GM18873 (cell line): ENCODE data around the gene SLC25A26.

Experiments
- ATAC-seq: cut with Tn5 transposase; IDR thresholded peaks from one replicate; pipeline ENCODE4 v1.9.1; 2021; ENCODE audit warnings: mild to moderate bottlenecking, moderate library complexity, moderate number of reproducible peaks; ENCODE audit not compliant: unreplicated experiment, low FRiP score

SLC25A26 gene

DNA sequence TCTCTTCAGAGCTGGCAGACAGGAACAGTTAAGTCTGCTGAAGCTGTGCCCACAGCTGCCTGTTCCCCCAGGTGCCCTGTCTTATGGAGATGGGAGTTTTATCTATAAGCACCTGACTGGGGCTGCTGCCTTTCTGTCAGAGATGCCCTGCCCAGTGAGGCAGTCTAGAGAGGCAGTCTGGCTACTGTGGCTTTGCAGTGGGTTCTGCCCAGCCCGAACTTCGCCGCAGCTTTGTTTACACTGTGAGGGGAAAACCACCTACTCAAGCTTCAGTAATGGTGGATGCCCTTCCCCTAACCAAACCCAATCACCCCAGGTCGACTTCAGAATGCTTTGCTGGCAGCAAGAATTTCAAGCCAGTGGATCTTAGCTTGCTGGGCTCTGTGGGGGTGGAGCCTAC lies 91.2 kb downstream of the SLC25A26 start:
- ATAC-seq, result no peak

DNA sequence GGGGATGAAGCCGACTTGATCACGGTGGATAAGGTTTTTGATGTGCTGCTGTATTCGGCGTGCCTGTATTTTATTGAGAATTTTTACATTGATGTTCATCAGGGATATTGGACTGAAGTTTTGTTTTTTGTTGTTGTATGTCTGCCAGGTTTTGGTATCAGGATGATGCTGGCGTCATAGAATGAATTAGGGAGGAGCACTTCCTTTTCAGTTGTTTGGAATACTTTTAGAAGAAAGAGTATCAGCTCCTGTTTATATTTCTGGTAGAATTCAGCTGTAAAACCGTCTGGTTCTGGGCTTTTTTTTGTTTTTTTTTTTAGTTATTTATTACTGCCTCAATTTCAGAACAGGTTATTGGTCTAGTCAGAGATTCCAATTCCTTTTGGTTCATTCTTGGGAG lies 93.7 kb downstream of the SLC25A26 start:
- no peak for ATAC-seq

DNA sequence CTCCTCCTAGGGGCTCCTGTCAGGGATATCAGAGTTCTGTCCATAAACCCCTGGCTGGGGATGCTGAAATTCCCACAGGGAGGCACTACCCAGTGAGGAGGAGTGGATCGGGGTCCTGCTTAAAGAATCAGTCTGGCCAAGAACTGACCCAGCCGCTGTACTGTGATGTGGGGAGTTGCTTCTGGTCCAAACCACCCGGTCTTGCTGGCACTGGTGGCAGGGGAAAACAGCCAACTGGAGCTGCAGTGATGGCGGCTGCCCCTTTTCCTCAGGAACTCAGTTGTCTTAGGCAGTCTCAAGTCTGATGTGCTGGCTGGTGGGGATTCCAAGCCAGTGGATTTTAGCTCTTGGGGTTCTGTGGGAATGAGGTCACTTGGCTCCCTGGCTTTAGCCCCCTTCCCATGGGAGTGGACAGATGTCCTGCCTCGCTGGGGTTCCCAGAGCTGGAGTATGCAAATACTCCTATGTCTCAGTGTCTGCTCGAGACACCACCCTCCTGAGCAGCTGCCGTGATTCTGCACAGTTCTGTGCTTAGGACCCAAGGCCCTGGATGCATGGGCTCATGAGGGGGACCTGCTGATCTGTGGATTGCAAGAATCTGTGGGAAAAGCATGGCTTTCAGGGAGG lies 97.1 kb downstream of the SLC25A26 start:
- ATAC-seq, result no peak

DNA sequence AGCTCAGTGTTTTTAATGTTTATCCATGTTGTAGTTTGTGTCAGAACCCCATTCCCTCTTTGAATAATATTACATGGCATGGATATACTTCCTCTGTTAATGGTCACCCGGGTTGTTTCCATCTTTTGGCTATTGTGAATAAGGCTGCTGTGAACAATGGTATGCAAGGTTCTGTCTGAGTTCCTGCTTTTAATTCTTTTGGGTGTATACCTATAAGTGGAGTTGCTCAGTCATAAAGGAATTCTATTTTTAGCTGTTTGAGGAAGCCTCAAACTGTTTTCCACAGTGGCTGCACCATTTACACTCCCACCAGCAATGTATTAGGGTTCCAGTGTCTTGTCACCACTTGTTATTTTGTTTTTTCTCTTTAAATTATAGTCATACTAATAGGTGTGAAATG lies 99.6 kb downstream of the SLC25A26 start:
- ATAC-seq, result no peak

DNA sequence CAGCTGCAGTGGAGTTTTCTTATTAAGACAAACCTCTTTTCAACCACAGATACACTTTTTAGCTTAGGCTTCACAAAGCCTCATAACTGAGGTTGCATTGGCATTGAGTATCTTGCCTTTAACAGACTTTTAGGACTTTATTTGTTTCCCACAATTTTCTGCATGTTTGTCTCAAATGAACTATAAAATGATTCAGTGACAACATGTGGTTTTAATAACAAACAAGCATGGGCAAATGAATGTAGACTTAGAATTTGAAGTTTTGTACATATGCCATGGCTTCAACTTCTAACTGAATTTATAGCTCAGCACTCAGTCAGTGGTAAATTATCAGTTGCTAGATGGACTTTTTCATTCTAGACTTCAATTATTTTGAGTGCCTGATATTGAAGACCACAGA lies 101.6 kb downstream of the SLC25A26 start:
- no peak for ATAC-seq

DNA sequence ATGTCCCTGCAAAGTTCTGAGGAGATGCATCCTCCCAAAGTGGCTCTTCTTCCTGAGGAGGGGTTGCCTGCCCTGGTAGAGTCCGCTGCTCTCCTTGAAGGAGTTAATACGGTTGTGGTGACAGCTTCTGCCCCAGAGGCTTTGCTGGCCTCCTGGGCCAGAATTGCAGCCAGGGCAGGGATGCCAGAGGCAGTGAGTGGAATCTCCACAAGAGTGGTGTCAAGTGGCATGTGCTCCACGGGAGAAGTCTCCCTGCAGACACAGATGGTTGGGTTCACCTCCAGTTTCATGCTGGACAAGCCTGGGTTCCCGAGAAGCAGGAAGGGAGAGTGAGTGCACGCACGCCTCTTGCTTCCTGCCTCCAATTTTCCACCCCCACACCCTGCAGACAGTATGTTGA lies 105.5 kb downstream of the SLC25A26 start:
- no peak for ATAC-seq

DNA sequence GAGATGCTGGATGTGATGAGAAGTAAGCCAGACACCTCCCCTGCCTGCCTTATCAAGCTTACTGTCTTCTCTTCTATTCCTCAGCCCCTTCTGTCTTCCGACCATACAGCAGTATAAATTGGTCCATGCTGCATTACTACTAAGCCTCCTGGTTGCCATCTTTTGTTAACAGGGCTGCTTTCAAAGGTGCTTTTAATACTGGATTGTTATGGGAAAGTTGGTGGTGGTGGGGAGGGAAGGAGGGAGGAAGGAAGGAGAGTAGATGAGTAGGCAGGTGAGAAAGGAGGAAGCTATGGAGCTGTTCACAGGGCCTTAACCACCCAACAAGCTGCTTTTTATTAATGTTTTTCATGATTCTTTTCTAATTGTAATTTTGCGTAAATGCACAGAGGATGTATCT lies 114.9 kb downstream of the SLC25A26 start:
- no peak for ATAC-seq

DNA sequence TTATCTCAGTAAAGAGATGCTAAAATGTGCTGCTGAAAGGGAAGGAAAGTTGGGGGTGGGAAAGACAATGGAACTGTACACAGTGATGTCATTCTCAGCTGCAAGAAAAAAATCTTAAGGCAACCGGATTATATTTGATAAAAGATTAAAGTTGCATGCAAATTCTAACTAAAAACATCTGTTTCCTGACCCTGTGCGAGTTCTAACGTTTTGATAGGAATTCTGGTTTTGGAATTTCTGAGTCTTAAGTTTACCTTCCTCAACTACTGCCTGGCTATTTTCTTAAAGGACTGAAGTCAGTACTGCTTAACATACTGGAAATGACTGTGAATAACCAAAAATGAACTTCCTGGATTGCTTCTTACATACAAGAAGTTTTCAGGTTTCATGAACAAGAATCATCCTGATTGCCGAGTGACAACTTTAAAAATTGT lies 115.5 kb downstream of the SLC25A26 start:
- no peak for ATAC-seq

DNA sequence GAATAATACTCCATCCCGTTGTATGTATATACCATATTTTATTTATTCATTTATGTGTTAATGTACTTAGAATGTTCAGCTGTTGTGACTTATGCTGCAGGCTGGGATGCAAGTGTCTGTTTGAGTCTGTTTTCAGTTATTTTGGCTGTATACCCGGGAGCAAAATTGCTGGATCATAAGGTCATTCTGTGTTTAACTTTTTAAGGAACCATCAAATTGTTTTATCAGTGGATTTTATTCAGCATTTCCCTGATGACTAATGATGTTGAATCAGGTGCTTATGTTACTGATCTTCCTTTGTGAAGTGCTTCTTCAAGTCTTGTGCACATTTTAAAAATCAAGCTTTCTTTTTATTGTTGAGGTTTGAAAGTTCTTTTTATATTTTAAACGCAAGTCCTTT lies 118.1 kb downstream of the SLC25A26 start:
- no peak for ATAC-seq

DNA sequence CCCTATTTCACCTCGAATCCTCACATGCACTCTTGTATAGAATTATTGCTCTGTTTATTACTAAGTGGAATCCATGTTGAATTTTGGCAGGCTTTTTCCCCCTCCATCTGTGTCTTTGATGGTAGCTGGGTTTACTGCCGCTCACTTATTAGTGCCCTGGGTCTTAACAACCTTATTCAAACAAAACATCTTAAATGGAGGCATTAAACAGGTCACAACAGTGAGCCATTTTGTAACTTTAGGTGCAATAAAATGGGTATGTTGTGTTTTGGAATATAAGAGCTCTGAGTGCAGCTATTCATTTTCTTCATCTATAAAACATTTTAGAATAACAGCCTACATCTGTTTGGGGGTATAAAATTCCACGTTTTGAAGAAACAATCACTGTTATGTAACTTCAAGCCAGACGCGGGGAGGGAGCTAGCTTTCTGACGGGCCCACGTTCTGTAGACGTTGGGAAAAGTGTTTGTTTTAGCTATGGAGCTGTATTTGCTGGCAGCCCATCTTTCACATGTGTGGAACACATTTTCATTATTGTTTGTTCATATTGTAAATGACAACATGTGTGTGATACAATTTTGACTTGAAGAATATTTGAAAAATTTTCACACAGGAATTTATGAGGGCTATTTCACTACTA lies 122.0 kb downstream of the SLC25A26 start:
- no peak for ATAC-seq

DNA sequence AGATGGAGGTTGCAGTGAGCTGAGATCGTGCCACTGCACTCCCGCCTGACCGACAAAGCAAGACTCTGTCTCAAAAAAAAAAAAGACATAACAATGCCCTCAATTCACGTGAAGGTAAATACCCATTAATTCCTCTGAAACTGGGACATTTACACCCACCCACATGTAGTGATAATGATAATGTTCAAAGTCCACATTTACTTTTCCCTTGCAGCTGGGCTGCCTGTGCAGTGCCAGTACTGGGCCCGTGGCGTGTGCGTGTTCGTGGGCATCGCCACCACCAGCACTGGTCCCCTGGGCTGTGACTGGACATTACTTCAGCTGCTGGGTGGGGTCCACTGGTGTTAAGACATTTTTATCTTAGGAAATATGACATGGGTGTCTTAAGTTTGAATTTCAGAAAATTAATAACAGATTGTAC lies 123.6 kb downstream of the SLC25A26 start:
- ATAC-seq, result no peak

DNA sequence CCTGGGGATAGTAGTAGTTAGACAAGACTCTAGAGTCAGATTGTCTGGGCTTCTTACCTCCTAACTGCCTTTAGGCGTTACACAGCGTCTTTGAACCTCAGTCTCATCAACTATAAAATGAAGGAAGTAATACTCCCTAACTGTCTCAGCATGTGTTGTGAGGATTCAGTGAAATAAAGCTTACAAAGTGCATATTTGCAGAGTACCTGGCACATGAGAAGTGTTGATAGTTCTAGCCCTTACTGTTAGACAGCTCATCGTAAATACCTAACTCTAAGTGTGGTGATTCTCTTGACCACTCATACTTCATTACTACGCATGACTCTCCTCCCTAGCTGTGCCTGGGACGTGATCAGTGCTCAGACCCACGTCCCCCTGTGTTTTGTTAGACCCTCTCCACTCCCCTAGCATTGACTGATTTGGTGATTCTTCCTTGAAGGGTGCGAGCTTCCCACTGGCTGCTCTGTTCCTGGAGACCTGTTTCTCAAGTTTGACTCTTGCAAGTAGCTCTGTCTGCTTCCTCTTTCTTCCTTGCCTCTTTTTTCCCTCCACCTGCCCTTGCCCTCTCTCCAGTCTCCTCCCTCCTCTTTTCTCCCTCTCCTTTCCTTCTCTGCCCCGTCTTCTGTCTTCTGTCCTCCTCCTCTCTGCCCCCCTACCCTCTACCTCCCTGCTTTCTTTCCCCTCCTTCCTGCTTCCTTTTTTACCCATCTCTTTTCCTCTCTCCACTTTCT lies 124.2 kb downstream of the SLC25A26 start:
- no peak for ATAC-seq

DNA sequence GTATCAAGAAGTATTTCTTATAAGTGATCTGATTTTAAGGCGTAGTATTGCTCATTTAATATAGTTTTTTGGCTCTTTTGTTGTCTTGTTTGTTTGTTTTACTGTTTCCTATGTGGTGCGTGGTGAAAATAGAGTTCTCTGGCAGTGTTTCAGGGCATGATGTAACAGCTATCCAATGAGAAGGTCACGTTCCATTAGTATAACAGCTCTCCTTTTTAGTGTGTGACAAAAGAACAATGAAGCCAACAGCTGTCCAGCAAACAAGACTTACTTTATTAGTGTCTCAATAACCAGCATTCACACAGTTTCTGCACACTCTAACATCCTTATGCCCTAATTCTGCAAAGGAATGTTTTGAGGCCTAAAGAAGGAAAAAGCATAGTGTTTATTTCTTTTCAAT lies 127.9 kb downstream of the SLC25A26 start:
- ATAC-seq, result no peak

DNA sequence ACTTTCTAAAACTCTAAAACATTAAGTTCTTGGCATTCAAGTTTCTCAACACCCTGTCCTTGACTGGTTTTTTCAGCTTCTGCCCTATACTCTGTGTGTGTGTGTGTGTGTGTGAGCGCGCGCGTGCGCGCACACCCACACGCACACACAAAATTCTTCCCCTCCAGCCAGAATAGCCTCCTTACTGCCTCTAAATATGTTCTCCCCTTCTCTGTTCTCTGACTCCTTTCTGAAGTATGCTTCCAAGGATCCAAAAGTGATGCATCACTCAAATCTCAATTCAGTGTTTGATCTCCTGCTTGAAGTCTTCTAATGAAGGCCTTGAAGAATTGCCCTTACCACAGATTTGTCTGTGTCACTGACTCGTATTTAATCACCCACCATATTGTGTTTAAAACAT lies 129.8 kb downstream of the SLC25A26 start:
- ATAC-seq, result no peak

DNA sequence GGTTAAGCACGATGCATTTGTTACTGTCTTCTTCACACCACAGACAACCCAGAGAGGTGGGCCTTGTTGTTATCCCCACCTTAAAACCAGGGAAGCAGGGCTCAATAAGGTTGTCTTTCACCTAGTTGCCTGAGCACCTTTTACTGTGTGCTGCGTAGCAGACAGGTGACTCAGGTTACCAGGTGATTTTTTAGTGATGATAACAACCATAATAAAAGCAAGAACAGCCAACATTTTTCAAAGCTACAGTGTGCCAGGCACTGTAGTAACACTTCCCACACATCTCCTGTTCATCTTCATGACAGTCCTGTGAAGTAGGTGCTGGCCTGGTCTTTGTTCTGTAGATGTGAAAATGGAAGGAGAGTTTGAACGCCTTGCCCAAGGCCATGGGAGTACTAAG lies 132.2 kb downstream of the SLC25A26 start:
- no peak for ATAC-seq

DNA sequence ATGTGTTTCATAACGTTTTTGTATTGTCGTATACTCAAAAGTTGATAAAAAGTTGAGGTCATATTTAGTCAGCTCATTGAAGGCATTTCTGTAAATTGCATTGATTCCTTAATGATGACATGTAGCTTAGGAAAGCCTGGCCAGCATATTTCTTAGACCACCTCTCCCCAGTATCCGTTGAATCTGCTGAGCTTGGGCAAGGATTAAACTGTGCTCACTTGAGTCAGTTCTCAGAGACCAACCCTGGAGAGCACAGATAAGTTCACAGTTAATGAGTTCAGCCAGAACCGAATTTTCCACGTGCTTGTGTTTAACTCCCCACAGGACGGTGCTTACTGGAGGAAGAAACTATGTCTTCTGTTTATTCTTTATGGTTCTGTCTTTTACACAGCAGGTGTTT lies 132.7 kb downstream of the SLC25A26 start:
- no peak for ATAC-seq

DNA sequence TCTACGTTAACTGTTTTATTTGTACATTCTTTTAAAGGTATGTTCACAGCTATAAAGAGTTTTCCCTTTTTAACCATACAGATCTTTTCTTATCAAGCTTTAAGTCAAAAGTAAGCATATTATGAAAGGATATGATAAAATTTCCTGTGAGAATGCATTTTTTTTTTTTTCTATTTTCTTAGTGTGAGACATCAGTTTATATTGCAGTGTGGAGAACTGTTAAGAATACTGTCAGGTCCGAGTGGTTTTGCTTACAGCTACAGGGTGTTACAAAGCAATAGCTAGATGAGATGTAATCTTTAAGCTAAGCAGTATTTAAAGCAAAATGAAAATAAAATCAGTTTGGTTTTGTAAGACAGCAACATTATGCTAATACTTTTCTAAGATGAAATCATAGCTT lies 133.2 kb downstream of the SLC25A26 start:
- no peak for ATAC-seq

DNA sequence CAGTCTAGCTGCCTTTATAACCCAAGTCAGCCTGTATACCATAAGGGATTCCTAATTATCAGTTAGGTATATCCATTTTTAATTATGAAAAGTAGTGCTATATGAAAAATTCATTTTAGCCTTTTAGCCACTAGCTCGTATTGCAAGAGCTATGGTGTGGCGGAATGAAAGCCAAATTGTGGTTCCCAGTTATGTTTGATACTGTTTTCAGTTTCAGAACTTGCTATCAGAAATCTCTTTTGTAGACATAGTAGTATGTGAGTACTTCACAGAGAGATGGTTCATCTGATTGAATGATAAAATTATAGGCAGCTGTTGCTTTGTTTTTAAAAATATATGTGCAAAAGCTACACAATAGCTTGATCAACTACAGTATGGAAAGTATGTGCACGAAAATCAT lies 134.6 kb downstream of the SLC25A26 start:
- ATAC-seq, result no peak

DNA sequence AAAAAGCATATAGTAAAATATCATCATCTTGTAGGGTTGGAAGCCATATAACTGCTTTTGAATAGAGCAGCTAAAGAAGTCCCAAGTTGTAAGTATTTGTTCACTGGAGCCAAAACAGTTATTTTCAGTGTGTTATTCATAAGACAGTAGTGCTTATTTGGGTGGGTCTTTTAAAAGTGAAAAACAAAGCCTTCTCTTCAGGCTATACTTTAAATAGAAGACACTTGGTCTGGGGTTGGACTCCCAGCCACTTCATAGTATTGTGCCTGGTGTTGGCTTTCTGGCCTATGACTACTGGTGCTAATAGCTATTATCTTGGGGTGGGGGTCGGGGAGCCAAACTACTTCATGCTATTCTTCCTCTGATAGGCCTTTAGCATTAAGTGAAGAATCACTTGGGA lies 135.2 kb downstream of the SLC25A26 start:
- no peak for ATAC-seq

DNA sequence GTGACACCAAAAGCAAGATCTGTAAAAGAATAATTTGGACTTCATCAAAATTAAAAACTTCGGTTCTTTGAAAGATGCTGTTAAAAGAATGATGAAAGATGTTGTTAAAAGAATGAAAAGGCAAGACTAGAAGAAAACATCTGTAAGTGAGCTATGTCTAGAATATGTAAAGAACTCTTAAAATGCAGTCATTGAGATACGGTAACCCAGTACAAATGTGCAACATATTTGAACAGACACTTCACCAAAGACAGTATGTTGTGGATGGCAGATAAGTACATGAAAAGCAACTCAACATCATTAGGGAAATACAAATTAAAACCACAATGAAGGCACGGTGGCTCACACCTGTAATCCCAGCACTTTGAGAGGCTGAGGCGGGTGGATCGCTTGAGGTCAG lies 140.6 kb downstream of the SLC25A26 start:
- ATAC-seq, result no peak

DNA sequence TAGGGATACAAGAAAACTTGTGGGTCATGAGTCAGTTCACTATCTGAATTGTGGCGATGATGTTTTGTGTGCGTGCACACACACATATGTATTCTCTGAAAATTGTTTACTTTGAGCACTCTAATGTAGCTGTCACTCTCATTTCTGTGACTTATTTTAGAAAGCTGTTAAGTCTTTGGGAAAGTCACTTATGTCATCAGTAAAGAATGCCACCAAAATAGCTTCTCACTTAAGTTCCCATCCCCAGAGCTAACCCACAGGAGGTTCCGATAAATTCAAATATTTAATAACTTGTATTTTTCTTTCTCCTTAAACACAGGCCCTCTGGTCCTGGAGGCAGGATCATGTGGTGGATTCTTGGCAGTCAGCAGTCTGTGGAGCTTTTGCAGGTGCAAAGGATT lies 141.7 kb downstream of the SLC25A26 start:
- ATAC-seq, result no peak

DNA sequence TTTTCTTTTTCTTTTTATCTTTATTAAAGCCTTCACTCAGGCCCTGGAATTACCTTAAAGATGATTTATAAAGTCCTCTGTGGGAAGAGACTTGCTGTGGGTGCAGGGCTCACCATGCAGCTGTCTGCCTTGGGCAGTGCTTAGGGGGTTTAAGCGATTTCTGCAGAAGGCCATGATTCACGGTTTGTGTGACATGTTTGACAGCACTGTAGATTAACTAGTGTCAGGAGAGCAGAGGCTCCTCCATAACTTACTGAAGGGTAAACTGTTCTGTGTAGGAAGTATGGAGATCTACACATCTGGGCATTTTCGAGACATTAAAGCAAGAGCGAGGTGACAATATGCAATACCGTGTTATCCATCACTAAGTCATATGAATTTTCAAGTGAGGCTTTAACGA lies 142.3 kb downstream of the SLC25A26 start:
- no peak for ATAC-seq
